Common myeloid progenitor, CD34-positive (primary cell): ENCODE results near the gene VSIG10L2.
A peak's percentile ranks its signal among the peaks of the same experiment; 100 is the strongest.

ENCODE experiments used
- CTCF ChIA-PET: fragments of 350-600 bp; sonication (Branson Sonifier 250); formaldehyde crosslinking; loops from one replicate; lab custom pipeline; 2021; ENCODE audit warnings: antibody characterized with exemption; lab: Charles Lee
- POLR2A ChIA-PET: fragments of 350-600 bp; sonication (Branson Sonifier 250); formaldehyde crosslinking; loops from one replicate; lab custom pipeline; 2021; ENCODE audit warnings: antibody characterized with exemption; lab: Charles Lee
- DNase-seq, 3 donors: peaks; one replicate each; pipeline versions ENCODE4 v3.0.0 to v3.0.0-alpha.2; 2013
- H3K27ac ChIP-seq, 2 experiments: 1 replicate in 1 of 2; 2 replicates in 1 of 2; pipeline ENCODE4 v1.7.0; 2013; ENCODE audit warnings: inconsistent platforms in 2 of 2, low read length in 2 of 2, mild to moderate bottlenecking in 2 of 2, low read depth in 1 of 2, moderate library complexity in 1 of 2; ENCODE audit not compliant: severe bottlenecking in 2 of 2, insufficient read depth in 1 of 2, poor library complexity in 1 of 2
- H3K27me3 ChIP-seq, 5 experiments: replicated peaks in 2 of 5; 1 replicate in 3 of 5; 2 replicates in 2 of 5; pipeline versions ENCODE4 v1.6.1 to v1.7.0; 2013; ENCODE audit warnings: low read length in 4 of 5, mild to moderate bottlenecking in 2 of 5, moderate library complexity in 2 of 5, inconsistent platforms in 1 of 5; ENCODE audit not compliant: insufficient read depth in 5 of 5, control insufficient read depth in 4 of 5
- H3K36me3 ChIP-seq, 4 experiments: 1 replicate in 2 of 4; 2 replicates in 2 of 4; pipeline versions ENCODE4 v1.6.1 to v1.7.0; 2013; ENCODE audit warnings: low read length in 3 of 4, control low read depth in 1 of 4, mild to moderate bottlenecking in 1 of 4; ENCODE audit not compliant: control insufficient read depth in 4 of 4, insufficient read depth in 4 of 4
- H3K4me1 ChIP-seq, 4 experiments: 1 replicate in 3 of 4; 2 replicates in 1 of 4; pipeline versions ENCODE4 v1.6.1 to v1.7.1; 2013; ENCODE audit warnings: low read length in 3 of 4, mild to moderate bottlenecking in 3 of 4, control low read depth in 1 of 4, inconsistent platforms in 1 of 4, moderate library complexity in 1 of 4; ENCODE audit not compliant: control insufficient read depth in 4 of 4, insufficient read depth in 4 of 4; ENCODE audit errors: control extremely low read depth in 1 of 4
- H3K4me3 ChIP-seq, 7 experiments: 1 replicate in 4 of 7; 2 replicates in 3 of 7; pipeline versions ENCODE4 v1.5.1 to v1.7.0; 2013; ENCODE audit warnings: mild to moderate bottlenecking in 7 of 7, low read length in 6 of 7, moderate library complexity in 6 of 7, inconsistent platforms in 2 of 7, low read depth in 2 of 7, control low read depth in 1 of 7; ENCODE audit not compliant: insufficient read depth in 4 of 7, control insufficient read depth in 1 of 7; ENCODE audit errors: extremely low read depth in 1 of 7
- H3K9me3 ChIP-seq, 5 experiments: 1 replicate in 4 of 5; 2 replicates in 1 of 5; pipeline versions ENCODE4 v1.6.1 to v1.7.1; 2013; ENCODE audit warnings: low read length in 4 of 5, mild to moderate bottlenecking in 2 of 5, inconsistent platforms in 1 of 5, low read depth in 1 of 5, moderate library complexity in 1 of 5; ENCODE audit not compliant: control insufficient read depth in 4 of 5, insufficient read depth in 2 of 5; ENCODE audit errors: control extremely low read depth in 1 of 5
- WGBS: methylation state at CpG from one replicate; pipeline ENCODE4 v1.1.5; 2013; ENCODE audit not compliant: insufficient coverage; 5-methylcytosine and 5-hydroxymethylcytosine counted together

VSIG10L2 gene

DNA sequence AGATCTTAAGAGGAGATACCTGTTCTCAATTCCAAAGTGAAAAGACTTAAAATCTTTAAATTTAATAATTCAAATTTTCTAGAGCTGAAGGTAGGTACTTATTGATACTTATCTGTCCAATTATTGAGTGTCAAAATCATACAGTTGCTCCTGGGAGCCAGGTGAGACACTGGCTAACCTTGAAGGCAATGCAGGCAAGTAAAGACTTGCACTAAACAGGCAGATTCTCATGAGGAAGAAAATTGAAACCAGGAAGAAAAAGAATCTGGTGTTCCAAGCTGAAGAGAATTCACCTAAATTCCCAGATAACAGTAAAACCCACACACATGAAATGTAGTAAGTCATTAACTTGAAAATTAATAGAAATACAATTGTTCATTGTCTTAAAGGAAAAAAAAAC is 30.3 kb downstream of the VSIG10L2 start:
- H3K4me1 ChIP-seq = no peaks in the 10 kb centered on the region
- no peak overlapping the region for H3K4me3 ChIP-seq
- no peaks in the 10 kb centered on the region for H3K9me3 ChIP-seq
- H3K36me3 ChIP-seq = no peaks in the 10 kb centered on the region
- ChIA-PET POLR2A (interaction anchor here (0.7 kb wide), 1 partner anchor 71 kb away, joined by 3 read pairs; no protein-coding TSS in a partner anchor), CTCF (no interaction called here)
- peaks cover 0 to 16% (median 8%) of the 10 kb centered on the region in 5 experiments for H3K27me3 ChIP-seq
- no peak for DNase-seq
- H3K27ac ChIP-seq = no peak overlapping the region

DNA sequence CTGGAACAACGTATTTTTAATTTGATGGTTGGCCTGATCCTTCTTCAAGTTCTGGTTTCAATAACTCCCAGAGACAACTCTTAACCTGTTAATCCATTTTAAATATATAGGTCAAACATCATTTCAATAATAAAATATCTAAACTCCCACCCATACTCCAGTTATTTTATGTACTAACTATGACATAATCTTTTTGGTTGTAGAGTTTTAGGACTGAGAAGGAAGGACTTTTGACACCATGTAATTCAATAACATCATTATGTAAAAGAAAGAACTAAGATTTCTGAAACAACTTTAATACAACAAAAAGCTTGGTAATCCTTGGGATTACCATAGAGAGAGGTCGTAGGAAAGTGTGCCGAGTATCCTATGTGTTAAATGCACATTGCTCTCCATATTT is 31.5 kb downstream of the VSIG10L2 start:
- ChIA-PET CTCF (no interaction called here), POLR2A (no interaction called here)
- no peak for DNase-seq
- Histone ChIP-seq H3K9me3 (no peaks in the 10 kb centered on the region), H3K4me1 (no peaks in the 10 kb centered on the region), H3K27ac (no peak overlapping the region), H3K27me3 (peaks cover 0 to 16% (median 8%) of the 10 kb centered on the region in 5 experiments), H3K36me3 (no peaks in the 10 kb centered on the region), H3K4me3 (no peak overlapping the region)
- WGBS = 100% methylated on average over 1 of the region's 3 CpGs

DNA sequence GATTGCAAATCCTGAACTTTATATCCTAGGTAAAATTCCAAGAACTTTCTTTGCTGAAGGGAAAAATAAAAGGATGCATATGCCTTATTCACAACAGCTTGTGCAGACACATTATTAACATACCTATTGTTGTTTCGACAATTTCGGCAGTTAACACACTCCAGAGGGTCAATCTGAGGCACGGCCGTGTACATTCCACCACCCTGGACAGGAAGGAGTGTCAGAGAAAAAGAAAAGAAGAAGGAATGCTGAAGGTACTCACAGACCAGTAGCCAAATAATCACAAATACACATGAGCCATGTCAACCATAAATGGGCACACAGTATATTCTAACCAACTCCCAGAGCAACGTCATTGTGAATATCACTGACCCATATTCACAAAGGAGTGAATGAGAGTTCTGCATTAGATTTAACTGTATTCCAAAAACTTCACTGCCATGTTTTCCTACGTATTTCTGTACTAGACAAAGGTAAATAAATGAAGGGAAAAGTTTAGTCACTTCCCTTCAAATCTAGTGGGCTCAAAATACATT is 32.4 kb downstream of the VSIG10L2 start:
- POLR2A ChIA-PET = no interaction called here
- Histone ChIP-seq H3K27me3 (peaks cover 0 to 16% (median 6%) of the 10 kb centered on the region in 5 experiments), H3K27ac (no peak overlapping the region), H3K36me3 (no peaks in the 10 kb centered on the region), H3K4me1 (no peaks in the 10 kb centered on the region), H3K4me3 (no peak overlapping the region), H3K9me3 (no peaks in the 10 kb centered on the region)
- CTCF ChIA-PET = no interaction called here
- no CpG with 5 or more reads among the region's 6 CpGs for WGBS
- no peak for DNase-seq

DNA sequence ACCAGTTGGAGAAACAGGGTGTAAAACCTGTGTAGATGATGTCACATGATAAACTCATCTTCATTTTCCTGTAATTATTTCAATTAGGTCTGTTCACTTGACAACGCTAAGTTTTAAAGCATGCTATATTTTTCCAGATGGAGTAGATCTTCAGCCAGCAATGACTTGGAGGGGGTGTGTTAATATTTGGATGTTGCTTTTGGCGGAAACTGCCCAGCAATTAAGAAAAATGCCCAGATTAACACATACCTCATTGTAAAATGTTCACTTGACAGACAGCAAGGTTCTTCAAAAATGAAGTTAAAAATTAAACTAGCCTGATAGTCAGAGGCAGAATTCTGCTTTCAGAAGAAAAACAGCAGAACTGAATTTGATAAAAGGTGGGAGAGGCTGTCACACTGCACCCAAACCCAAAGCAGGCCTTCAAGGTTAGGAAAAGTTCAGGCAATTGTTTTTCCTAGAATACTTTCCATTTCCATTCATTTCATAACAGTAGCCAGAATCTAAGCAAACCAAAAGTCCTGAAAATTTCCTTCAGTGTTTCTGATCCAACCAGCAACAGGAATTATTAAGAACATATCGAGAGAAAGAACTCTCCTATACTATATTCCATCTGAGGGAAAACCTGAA is 33.0 kb downstream of the VSIG10L2 start:
- no peak overlapping the region for H3K4me3 ChIP-seq
- DNase-seq = no peak
- CTCF ChIA-PET = no interaction called here
- WGBS = no CpG with 5 or more reads among the region's 3 CpGs
- no peaks in the 10 kb centered on the region for H3K4me1 ChIP-seq
- no peak overlapping the region for H3K27ac ChIP-seq
- peaks cover 0 to 18% (median 6%) of the 10 kb centered on the region in 5 experiments for H3K27me3 ChIP-seq
- H3K36me3 ChIP-seq = no peaks in the 10 kb centered on the region
- H3K9me3 ChIP-seq = no peaks in the 10 kb centered on the region
- POLR2A ChIA-PET = no interaction called here

DNA sequence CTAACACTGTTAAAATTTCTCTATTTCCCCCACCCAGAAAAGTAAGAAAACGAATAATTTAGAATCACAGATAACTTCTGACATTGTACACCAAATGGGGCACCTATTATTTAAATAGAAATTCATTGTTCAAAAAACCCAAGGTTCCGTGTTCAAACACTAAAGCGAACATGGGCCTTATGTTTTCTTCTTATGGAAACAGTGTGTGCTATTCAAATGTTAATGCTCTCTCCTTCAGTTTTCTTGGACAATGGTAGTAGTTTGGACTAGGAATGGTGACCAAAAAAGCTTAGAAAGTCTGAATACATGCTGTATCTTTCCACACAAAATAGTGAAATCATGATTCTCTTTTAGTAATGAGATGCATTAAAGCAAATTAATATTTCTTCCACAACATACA is 33.7 kb downstream of the VSIG10L2 start:
- no peak for DNase-seq

DNA sequence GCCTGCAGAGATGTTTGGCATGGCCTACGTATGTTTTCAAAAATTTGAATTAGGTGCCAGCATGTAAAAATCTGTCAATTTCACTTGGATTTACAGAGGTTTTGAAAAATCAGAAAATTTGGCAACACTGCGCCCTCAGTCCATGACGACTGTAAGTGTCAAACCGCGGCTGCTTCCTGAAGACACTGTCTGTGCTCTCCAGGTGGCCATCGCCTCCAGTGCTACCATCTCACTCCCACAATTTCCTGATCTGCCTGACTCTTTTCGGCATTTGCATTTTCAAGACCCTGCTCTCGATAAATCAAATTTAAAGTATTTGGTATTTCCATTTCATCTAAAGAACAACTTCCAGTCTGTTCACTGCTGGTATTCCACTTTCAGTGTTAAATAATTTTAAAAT is 34.6 kb downstream of the VSIG10L2 start:
- Histone ChIP-seq H3K27ac (no peak overlapping the region), H3K4me3 (no peak overlapping the region), H3K4me1 (no peaks in the 10 kb centered on the region), H3K27me3 (peaks cover 0 to 20% (median 6%) of the 10 kb centered on the region in 5 experiments), H3K36me3 (no peaks in the 10 kb centered on the region), H3K9me3 (peaks cover 0 to under 1% (median 0%) of the 10 kb centered on the region in 5 experiments)
- 87% methylated on average over 6 of the region's 8 CpGs for WGBS
- POLR2A ChIA-PET = no interaction called here
- peak in 1 of 3 donors; percentile 3 for DNase-seq
- CTCF ChIA-PET = no interaction called here

More for the DNA sequence above, 33.7 kb downstream of the VSIG10L2 start:
- Histone ChIP-seq H3K27me3 (peaks cover 0 to 20% (median 6%) of the 10 kb centered on the region in 5 experiments), H3K27ac (no peak overlapping the region), H3K4me3 (no peak overlapping the region), H3K36me3 (no peaks in the 10 kb centered on the region), H3K9me3 (no peaks in the 10 kb centered on the region), H3K4me1 (no peaks in the 10 kb centered on the region)
- WGBS = no CpG with 5 or more reads among the region's 3 CpGs
- ChIA-PET CTCF (no interaction called here), POLR2A (no interaction called here)

DNA sequence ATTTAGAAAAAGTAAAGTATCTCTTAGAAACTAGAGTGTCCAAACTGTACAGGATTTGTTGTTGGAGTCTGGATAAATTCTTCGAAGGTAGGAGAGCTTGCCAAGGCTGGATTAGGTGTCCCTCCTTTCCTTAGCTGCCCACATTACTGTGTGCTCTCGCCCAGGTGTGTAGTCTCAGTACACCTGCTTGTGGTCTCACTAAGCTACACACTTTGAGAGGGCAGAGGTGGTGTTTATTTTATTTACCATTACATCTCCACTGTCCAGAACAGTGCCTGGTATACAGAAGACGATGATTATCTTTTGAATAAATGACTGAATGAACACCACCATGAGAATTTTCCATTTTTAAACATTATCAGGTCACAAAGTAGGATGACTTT is 36.5 kb downstream of the VSIG10L2 start:
- Histone ChIP-seq H3K4me1 (no peaks in the 10 kb centered on the region), H3K27me3 (peaks cover 0 to 16% (median 5%) of the 10 kb centered on the region in 5 experiments), H3K27ac (no peak overlapping the region), H3K4me3 (no peak overlapping the region), H3K9me3 (peaks cover 0 to 1% (median 0%) of the 10 kb centered on the region in 5 experiments), H3K36me3 (no peaks in the 10 kb centered on the region)
- WGBS = no CpG with 5 or more reads among the region's 3 CpGs
- DNase-seq = no peak
- POLR2A ChIA-PET = no interaction called here
- CTCF ChIA-PET = no interaction called here
